Measurements from ENCODE around the gene NENF.

- TF ChIP-seq TSHZ2 (CRISPR knock-in tag; IDR thresholded peaks at IDR 0.05): no peak
- no peak for TF ChIP-seq RARB (CRISPR knock-in tag; IDR thresholded peaks at IDR 0.05)
- TF ChIP-seq, protein P1, sequence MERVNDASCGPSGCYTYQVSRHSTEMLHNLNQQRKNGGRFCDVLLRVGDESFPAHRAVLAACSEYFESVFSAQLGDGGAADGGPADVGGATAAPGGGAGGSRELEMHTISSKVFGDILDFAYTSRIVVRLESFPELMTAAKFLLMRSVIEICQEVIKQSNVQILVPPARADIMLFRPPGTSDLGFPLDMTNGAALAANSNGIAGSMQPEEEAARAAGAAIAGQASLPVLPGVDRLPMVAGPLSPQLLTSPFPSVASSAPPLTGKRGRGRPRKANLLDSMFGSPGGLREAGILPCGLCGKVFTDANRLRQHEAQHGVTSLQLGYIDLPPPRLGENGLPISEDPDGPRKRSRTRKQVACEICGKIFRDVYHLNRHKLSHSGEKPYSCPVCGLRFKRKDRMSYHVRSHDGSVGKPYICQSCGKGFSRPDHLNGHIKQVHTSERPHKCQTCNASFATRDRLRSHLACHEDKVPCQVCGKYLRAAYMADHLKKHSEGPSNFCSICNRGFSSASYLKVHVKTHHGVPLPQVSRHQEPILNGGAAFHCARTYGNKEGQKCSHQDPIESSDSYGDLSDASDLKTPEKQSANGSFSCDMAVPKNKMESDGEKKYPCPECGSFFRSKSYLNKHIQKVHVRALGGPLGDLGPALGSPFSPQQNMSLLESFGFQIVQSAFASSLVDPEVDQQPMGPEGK (CRISPR knock-in tag; IDR thresholded peaks at IDR 0.05; ENCODE audit: borderline replicate concordance): no peak
- TF ChIP-seq, protein P2, sequence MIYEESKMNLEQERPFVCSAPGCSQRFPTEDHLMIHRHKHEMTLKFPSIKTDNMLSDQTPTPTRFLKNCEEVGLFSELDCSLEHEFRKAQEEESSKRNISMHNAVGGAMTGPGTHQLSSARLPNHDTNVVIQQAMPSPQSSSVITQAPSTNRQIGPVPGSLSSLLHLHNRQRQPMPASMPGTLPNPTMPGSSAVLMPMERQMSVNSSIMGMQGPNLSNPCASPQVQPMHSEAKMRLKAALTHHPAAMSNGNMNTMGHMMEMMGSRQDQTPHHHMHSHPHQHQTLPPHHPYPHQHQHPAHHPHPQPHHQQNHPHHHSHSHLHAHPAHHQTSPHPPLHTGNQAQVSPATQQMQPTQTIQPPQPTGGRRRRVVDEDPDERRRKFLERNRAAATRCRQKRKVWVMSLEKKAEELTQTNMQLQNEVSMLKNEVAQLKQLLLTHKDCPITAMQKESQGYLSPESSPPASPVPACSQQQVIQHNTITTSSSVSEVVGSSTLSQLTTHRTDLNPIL (CRISPR knock-in tag; IDR thresholded peaks at IDR 0.05; ENCODE audit: low read depth): no peak
- no peak for TF ChIP-seq ZC3H10 (CRISPR knock-in tag; IDR thresholded peaks at IDR 0.05)
- TF ChIP-seq PPARA (CRISPR knock-in tag; IDR thresholded peaks at IDR 0.05; ENCODE audit: borderline replicate concordance): no peak
- no peak for TF ChIP-seq ZFP30 (CRISPR knock-in tag; IDR thresholded peaks at IDR 0.05)
- no peak for TF ChIP-seq ZNF565 (CRISPR knock-in tag; conservative IDR thresholded peaks at IDR 0.05; ENCODE audit: low read depth)
- TF ChIP-seq, protein P3, sequence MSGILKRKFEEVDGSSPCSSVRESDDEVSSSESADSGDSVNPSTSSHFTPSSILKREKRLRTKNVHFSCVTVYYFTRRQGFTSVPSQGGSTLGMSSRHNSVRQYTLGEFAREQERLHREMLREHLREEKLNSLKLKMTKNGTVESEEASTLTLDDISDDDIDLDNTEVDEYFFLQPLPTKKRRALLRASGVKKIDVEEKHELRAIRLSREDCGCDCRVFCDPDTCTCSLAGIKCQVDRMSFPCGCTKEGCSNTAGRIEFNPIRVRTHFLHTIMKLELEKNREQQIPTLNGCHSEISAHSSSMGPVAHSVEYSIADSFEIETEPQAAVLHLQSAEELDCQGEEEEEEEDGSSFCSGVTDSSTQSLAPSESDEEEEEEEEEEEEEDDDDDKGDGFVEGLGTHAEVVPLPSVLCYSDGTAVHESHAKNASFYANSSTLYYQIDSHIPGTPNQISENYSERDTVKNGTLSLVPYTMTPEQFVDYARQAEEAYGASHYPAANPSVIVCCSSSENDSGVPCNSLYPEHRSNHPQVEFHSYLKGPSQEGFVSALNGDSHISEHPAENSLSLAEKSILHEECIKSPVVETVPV (CRISPR knock-in tag; IDR thresholded peaks at IDR 0.05): no peak
- no peak for TF ChIP-seq OSR1 (CRISPR knock-in tag; IDR thresholded peaks at IDR 0.05)
- TF ChIP-seq TOX (CRISPR knock-in tag; IDR thresholded peaks at IDR 0.05; ENCODE audit: borderline replicate concordance): no peak
- no peak for TF ChIP-seq ZNF70 (CRISPR knock-in tag; IDR thresholded peaks at IDR 0.05)
- no peak for TF ChIP-seq GLIS3 (CRISPR knock-in tag; IDR thresholded peaks at IDR 0.05)
These were observed 34.4 kb downstream of the NENF start for GRCh38 chr1:212466898-212467650.
